Panc1 (cell line): ENCODE measurements around the gene C11orf21. TPM values are rescaled to one million over a fixed set of nuclear protein-coding genes. Genes with fewer than 3 reads are reported as not detected.

Experiments
- ATAC-seq: fragments of 200-7000 bp; cut with Tn5 transposase; 2 replicates; pipeline ENCODE4 v1.9.1; 2020; ENCODE audit warnings: mild to moderate bottlenecking, moderate library complexity
- BruUV-seq: library from RNA; stranded (reverse); fragments of 400-500 nt; replicated peaks from 2 replicates; lab custom pipeline; 2021; lab: Mats Ljungman, UMichigan
- CTCF ChIA-PET: fragments of 300-600 bp; sonication (Branson Sonifier 250); formaldehyde crosslinking; loops from one replicate; lab custom pipeline; 2022; ENCODE audit warnings: antibody characterized with exemption; lab: Charles Lee
- POLR2A ChIA-PET: fragments of 300-600 bp; sonication (Branson Sonifier 250); formaldehyde crosslinking; loops from one replicate; lab custom pipeline; 2022; ENCODE audit warnings: antibody characterized with exemption; lab: Charles Lee
- DNase-seq: peaks from one replicate; pipeline ENCODE4 v3.0.0-alpha.2; 2010; ENCODE audit warnings: low read depth, low spot score
- H3K27ac ChIP-seq: 2 replicates; pipeline ENCODE4 v1.5.1; 2011; ENCODE audit warnings: mild to moderate bottlenecking, low read length, inconsistent platforms
- H3K27me3 ChIP-seq: fragments of 200-500 bp; sonication (Bioruptor generic); 2 replicates; pipeline ENCODE4 v1.6.0; 2014; ENCODE audit warnings: low read length, inconsistent platforms; ENCODE audit not compliant: control insufficient read depth, insufficient read depth
- H3K36me3 ChIP-seq: fragments of 200-500 bp; sonication (Bioruptor generic); 2 replicates; pipeline ENCODE4 v1.5.1; 2014; ENCODE audit warnings: inconsistent platforms, mild to moderate bottlenecking, low read length, moderate library complexity; ENCODE audit not compliant: control insufficient read depth, insufficient read depth
- H3K4me1 ChIP-seq: 2 replicates; pipeline ENCODE4 v1.5.1; 2011; ENCODE audit warnings: inconsistent platforms, mild to moderate bottlenecking, low read length, moderate library complexity; ENCODE audit not compliant: control insufficient read depth, insufficient read depth
- H3K4me3 ChIP-seq, 2 experiments: 2 replicates each; pipeline ENCODE4 v1.5.1; 2011 to 2012; ENCODE audit warnings: low read depth in 2 of 2, low read length in 2 of 2, mild to moderate bottlenecking in 2 of 2, inconsistent platforms in 1 of 2, moderate library complexity in 1 of 2
- H3K9me3 ChIP-seq: fragments of 200-500 bp; sonication (Bioruptor generic); 2 replicates; pipeline ENCODE4 v1.5.1; 2014; ENCODE audit warnings: low read depth, mild to moderate bottlenecking, inconsistent platforms, low read length, moderate library complexity; ENCODE audit not compliant: control insufficient read depth, insufficient read depth
- POLR2AphosphoS5 ChIP-seq: IDR thresholded peaks from 2 replicates; pipeline ENCODE4 v1.6.1; 2012; ENCODE audit warnings: mild to moderate bottlenecking, low read depth, low read length, moderate library complexity
- SIN3A ChIP-seq: IDR thresholded peaks from 2 replicates; pipeline ENCODE4 v1.6.1; 2012; ENCODE audit warnings: low read depth, mild to moderate bottlenecking, low read length, moderate library complexity, borderline replicate concordance; ENCODE audit not compliant: insufficient read depth
- TCF7L2 ChIP-seq: IDR thresholded peaks from 2 replicates; pipeline ENCODE4 v1.6.1; 2011; ENCODE audit warnings: mild to moderate bottlenecking, low read depth, low read length, inconsistent platforms
- in situ Hi-C: cut with HindIII; loops from 2 replicates; pipeline ENCODE4 v1.10.0; 2016; ENCODE audit warnings: low sequenced_read_pairs, low pct_unique_long_range_greater_than_20kb
- intact Hi-C: fragments of 100-400 bp; cut with micrococcal nuclease; formaldehyde crosslinking; loops from one replicate; pipeline ENCODE4 v1.10.0; 2022; ENCODE audit not compliant: unreplicated experiment
- total RNA-seq: library from RNA; stranded (reverse); gene quantifications from one replicate; pipeline ENCODE4 v1.2.1, GENCODE V29; 2021; ENCODE audit not compliant: unreplicated experiment
- TF ChIP-seq, protein P1 (sequence below): fragments of 450-650 bp; IDR thresholded peaks from 2 replicates; pipeline ENCODE4 v1.5.1; 2017; ENCODE audit warnings: mild to moderate bottlenecking
- TF ChIP-seq, protein P2 (sequence below), 2 experiments: IDR thresholded peaks; 2 replicates each; pipeline ENCODE4 v1.6.1; 2011 to 2012; ENCODE audit warnings: low read depth in 2 of 2, control low read depth in 1 of 2, low read length in 1 of 2, mild to moderate bottlenecking in 1 of 2, moderate library complexity in 1 of 2; ENCODE audit not compliant: insufficient read depth in 1 of 2

Gene C11orf21
- total RNA-seq, 1 experiment from 2014 or later = 0.31 TPM

DNA sequence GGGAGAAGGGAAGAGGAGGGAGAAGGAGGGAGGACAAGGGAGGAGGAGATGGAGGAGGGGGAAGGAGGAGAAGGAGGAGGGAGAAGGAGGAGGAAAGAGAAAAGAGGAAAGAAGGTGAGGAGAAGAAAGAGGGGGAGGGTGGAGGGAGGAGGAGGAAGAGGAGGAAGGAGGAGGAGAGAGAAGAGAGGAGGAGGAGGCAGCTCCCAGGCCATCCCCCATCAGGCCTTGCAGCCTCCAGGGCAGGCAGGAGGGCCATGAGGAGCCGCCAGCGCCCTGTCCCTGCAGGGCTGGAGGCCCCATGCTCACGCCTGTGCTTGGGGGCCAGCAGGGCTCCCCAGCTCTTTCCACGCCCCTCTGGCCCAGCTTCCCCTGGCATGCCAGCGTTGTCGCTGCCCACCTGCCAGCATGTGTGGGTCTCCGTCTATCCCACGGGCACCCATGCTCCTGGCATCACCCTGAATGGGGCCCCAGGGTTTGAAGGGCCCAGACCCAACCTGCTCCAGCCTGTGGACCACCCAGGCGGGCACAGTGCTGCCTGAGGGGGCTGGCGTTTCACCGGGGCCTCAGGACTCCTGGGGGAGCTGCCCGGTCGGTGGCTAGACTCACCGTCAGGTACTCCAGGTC lies 5.3 kb upstream of the C11orf21 start:
- H3K27me3 ChIP-seq = no peaks in the 10 kb centered on the region
- in situ Hi-C loops = no loop called here
- H3K9me3 ChIP-seq = no peaks in the 10 kb centered on the region
- intact Hi-C loops = no loop called here
- no peak overlapping the region for H3K4me3 ChIP-seq
- BruUV-seq = no TSS peak
- H3K4me1 ChIP-seq = peaks cover under 1% of the 10 kb centered on the region; the same call in 1 of the 2 replicates
- ATAC-seq (no peak), DNase-seq (no peak)
- H3K27ac ChIP-seq = no peak overlapping the region
- ChIA-PET POLR2A (interaction anchor here (0.8 kb wide), 1 partner anchor 1861 kb away, joined by 4 read pairs; no protein-coding TSS in a partner anchor), CTCF (interaction anchor here (0.6 to 3.9 kb wide), 4 partner anchors 91 to 133 kb away, joined by 3 to 102 read pairs (median 6); no protein-coding TSS in a partner anchor)
- no peaks in the 10 kb centered on the region for H3K36me3 ChIP-seq
- TF ChIP-seq TCF7L2 (no peak), SIN3A (no peak), POLR2AphosphoS5 (no peak)
- TF ChIP-seq, protein P1, sequence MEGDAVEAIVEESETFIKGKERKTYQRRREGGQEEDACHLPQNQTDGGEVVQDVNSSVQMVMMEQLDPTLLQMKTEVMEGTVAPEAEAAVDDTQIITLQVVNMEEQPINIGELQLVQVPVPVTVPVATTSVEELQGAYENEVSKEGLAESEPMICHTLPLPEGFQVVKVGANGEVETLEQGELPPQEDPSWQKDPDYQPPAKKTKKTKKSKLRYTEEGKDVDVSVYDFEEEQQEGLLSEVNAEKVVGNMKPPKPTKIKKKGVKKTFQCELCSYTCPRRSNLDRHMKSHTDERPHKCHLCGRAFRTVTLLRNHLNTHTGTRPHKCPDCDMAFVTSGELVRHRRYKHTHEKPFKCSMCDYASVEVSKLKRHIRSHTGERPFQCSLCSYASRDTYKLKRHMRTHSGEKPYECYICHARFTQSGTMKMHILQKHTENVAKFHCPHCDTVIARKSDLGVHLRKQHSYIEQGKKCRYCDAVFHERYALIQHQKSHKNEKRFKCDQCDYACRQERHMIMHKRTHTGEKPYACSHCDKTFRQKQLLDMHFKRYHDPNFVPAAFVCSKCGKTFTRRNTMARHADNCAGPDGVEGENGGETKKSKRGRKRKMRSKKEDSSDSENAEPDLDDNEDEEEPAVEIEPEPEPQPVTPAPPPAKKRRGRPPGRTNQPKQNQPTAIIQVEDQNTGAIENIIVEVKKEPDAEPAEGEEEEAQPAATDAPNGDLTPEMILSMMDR = no peak
- TF ChIP-seq, protein P2, sequence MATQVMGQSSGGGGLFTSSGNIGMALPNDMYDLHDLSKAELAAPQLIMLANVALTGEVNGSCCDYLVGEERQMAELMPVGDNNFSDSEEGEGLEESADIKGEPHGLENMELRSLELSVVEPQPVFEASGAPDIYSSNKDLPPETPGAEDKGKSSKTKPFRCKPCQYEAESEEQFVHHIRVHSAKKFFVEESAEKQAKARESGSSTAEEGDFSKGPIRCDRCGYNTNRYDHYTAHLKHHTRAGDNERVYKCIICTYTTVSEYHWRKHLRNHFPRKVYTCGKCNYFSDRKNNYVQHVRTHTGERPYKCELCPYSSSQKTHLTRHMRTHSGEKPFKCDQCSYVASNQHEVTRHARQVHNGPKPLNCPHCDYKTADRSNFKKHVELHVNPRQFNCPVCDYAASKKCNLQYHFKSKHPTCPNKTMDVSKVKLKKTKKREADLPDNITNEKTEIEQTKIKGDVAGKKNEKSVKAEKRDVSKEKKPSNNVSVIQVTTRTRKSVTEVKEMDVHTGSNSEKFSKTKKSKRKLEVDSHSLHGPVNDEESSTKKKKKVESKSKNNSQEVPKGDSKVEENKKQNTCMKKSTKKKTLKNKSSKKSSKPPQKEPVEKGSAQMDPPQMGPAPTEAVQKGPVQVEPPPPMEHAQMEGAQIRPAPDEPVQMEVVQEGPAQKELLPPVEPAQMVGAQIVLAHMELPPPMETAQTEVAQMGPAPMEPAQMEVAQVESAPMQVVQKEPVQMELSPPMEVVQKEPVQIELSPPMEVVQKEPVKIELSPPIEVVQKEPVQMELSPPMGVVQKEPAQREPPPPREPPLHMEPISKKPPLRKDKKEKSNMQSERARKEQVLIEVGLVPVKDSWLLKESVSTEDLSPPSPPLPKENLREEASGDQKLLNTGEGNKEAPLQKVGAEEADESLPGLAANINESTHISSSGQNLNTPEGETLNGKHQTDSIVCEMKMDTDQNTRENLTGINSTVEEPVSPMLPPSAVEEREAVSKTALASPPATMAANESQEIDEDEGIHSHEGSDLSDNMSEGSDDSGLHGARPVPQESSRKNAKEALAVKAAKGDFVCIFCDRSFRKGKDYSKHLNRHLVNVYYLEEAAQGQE (IDR thresholded peaks at IDR 0.05; ENCODE audit: insufficient read depth in 1 of 2, low read depth in 2 of 2, low read length in 1 of 2) = no peak

DNA sequence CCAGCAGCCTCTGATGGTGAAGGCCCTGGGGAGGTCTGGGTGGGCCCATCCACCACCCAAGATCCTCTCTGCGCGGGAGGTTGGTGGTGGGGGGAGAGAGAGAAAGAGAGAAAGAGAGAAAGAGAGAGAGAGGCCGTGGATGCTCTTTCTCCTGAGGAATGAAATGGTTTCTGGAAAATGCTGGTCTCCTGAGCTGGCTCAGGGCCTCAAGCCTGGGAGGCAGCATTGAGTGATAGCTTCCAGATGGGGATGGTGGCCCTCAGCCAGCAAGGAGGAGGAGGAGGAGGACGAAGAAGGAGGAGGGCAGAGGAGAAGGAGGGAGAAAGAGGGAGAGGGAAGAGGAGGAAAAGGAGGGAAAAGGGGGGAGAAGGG lies 4.7 kb upstream of the C11orf21 start:
- Histone ChIP-seq H3K27ac (no peak overlapping the region), H3K4me1 (no peaks in the 10 kb centered on the region), H3K27me3 (no peaks in the 10 kb centered on the region), H3K4me3 (no peak overlapping the region), H3K9me3 (no peaks in the 10 kb centered on the region), H3K36me3 (no peaks in the 10 kb centered on the region)
- ChIA-PET CTCF (interaction anchor here (0.6 to 3.9 kb wide), 5 partner anchors 91 to 547 kb away, joined by 3 to 102 read pairs (median 3); no protein-coding TSS in a partner anchor), POLR2A (interaction anchor here (0.8 kb wide), 1 partner anchor 1861 kb away, joined by 4 read pairs; no protein-coding TSS in a partner anchor)
- intact Hi-C loops (no loop called here), in situ Hi-C loops (no loop called here)
- BruUV-seq = no TSS peak
- TF ChIP-seq TCF7L2 (no peak), POLR2AphosphoS5 (no peak), SIN3A (no peak)
- TF ChIP-seq, protein P1 = no peak
- TF ChIP-seq, protein P2 (IDR thresholded peaks at IDR 0.05; ENCODE audit: insufficient read depth in 1 of 2, low read depth in 2 of 2, low read length in 1 of 2) = no peak
- DNase-seq = no peak
- no peak for ATAC-seq
